Activated CD4-positive, alpha-beta T cell treated with anti-CD3 and anti-CD28 coated beads, Interleukin-2, amount 50 U/mL, for 4 hours (primary cell): Measurements from ENCODE around the gene MPPED1.

ENCODE experiments used
- DNase-seq, 2 experiments: peaks; one replicate each; pipeline ENCODE4 v3.0.0-alpha.2; 2020

The MPPED1 gene

DNA sequence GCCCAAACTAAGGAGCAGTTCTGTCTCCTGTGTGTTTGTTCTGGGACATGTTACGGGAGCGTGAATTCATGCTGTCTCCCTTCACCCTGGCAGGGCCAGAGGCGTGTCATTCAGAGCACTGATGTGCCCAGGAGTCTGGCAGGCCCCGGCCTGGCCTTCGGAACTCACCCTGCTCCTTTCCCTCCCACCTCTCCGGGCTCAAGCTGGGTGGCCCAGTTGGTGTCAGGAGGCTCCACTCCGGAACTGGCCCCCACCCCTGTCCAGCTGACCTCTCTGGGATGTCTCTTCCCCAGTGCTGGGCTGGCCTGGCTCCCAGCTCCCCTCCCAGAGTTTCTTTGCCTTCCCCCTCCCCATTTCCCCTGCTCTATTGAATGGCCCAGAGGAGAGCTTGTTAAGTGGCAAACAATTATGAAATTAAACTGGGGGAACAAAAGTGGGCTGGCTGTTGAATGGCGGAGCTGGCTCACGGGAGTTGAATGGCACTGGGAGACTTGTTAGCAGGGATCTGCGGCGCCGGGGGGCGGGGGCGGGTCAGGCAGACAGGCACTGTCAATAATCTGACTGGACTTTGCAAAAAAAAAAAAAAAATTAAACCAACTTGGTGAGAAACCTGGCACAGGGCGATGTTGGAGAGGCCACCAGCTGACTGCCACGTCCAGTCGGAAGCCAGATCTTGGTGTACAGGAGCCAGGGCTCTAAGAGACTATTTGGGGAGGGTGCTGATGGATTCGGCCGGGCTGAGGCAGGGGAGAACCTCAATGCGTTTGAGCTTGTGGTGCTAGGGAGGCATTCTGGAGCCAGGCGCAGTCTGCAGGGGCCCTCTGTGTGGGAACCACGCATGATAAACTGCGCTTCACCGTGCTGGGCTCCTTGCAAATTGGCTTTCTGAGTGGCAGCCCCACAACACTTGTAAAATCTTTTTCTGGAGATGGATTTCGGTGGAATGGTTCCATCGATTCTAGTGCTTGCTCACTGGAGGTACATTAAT, 1.3 kb downstream of the MPPED1 start:
- DNase-seq: no peak

DNA sequence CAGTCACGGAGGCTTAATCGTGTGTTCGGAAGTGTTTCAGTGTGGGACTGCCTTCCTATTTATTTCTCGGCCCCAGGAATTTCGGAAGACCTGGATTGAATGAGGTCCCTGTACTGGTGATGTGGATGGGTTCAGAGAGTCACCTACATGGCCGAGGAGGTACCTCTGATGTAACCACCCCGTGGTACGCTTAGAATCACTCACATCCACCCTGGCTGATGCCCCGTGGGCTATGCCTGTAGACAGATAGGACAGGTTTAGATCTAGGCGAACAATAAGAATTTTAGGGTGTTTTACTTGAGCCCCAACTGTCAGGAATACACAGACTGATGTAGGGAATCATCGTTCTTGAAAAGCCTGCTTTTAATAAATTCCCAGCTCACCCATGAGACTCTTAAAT, 2.0 kb downstream of the MPPED1 start:
- no peak for DNase-seq

DNA sequence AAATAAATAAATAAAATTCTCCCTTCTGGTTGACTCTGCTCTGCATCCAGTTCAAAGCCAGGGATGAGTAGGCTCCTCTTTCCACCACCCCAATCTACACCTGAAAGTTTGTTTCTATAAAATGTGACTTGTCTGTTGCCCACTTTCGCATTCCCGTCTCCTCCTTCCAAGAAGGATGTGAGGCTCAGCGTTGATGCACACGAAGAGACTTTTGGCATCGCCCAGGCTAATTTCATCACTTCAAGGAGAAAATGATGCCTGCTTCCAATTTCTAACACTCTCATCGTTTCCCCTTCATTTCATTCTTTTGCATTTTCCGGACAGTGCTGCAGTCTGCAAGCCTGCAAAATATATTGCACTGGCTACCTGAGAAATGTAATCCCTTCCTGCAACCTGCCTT, 3.9 kb downstream of the MPPED1 start:
- no peak for DNase-seq

DNA sequence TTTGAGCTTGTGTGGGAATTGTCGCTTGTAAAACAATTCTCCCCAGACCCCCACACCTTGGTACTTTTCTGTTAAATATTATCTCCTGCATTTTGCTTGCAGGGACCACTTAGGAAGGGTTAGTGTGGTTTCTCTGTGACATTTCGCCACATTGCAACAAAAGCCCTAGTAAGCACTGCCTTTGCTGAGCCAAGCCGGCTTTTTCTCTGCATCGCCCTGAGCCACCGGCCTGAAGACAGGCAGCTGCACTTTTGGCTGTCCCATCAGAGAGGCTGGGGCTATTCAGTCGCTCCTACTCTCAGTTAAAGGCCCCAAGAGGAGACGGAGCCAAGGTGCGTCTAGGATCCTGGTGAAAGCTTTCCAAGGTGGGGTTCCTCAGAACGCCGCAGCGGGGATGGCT, 5.7 kb downstream of the MPPED1 start:
- DNase-seq: no peak

DNA sequence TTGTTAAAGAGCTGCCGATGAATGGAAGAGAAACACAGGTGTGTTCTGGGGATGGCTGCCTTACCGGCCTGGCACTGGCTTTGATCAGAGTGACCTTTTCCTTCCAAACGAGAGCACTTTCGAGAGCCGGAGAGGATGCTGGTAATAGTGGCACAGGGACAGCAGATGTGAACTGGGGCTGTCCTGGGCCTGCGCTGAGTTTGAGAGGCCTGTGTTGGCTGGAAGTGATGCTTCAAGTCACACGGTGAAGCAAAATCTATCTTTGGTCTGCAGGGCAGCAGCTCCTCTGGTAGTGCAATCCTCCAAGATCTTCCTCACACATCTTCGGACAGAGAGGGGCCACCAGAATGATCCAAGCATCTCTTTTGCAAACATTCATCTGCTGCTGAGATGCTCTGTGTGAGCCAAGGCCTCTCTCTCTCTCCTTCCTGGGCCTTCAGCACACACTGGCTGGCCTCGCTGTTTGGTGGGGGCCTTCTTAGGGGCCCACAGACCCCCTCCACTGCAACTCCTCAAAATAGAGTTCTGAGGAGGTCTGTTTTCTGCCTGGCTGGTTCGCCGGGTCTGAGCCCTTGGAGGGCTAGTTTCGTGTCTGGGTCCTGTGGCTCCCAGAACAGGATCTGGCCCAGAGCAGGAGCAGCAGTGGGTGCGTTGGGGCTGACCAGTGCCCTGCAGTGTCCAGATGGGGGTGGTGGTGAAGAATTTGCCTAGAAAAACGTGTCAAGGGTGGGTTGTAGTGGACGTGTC, 6.4 kb downstream of the MPPED1 start:
- no peak for DNase-seq

DNA sequence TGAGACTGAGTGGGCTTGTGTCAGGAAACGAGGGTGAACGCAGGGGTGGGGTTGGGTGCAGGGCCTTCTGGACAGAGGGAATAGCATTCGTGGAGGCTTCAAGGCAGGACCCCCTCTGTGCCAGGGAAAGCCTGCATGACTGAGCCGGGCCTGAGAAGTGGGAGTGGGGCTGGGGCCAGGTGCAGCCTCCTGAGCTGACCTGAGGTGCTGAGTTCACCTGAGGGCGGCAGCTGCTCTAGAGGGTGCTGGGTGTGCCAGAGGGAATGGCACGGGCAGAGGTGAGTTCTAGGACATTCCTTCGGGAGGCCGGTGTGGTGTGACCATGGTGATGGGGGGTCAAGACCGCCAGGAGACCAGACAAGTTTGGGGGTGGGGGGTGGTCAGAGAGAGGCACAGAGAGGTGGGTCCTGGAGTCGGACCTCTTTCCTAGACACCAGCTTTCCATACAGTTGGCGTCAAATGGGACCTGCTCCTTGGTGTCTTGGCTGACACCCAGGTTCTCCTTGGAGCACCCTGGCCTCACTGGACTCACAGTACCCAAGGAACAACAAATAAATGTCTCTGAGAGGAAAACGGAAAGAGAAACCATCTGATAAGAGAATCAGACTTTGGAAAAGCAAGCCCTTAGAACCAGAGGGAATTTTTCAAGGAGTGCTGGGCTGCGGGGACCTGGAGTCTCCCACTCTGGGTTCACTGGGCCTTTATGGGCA, 7.7 kb downstream of the MPPED1 start:
- no peak for DNase-seq

DNA sequence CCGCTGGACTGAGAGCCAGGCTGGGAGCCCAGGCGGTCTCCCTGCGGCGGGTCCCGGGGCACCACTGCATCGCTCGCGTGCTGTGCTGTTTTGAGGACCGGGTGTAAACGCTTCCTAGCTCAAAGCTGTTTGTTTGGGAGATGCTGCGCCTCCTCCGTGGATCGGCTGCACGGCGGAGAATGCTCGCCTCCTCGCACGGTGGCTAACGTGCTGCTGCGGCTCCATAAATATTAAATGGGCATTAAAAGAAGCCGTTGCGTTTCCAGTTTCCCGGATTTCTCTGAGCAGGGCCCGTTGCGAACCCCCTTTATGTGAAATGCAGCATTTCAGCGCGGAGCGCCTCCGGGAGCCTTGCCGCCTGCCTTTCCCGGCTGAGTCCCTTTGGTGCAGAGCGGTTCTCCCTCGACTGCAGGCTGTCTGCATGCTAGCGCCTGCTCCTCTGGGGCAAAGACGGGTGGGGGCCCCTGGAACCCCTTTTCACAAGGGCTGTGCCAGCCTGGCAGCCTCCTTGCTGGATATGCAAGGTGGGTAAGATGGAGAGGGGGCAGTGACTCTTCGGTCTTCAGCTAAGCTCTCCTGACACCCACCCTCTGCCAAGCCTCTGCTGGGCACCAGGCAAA, 9.3 kb downstream of the MPPED1 start:
- DNase-seq: no peak

DNA sequence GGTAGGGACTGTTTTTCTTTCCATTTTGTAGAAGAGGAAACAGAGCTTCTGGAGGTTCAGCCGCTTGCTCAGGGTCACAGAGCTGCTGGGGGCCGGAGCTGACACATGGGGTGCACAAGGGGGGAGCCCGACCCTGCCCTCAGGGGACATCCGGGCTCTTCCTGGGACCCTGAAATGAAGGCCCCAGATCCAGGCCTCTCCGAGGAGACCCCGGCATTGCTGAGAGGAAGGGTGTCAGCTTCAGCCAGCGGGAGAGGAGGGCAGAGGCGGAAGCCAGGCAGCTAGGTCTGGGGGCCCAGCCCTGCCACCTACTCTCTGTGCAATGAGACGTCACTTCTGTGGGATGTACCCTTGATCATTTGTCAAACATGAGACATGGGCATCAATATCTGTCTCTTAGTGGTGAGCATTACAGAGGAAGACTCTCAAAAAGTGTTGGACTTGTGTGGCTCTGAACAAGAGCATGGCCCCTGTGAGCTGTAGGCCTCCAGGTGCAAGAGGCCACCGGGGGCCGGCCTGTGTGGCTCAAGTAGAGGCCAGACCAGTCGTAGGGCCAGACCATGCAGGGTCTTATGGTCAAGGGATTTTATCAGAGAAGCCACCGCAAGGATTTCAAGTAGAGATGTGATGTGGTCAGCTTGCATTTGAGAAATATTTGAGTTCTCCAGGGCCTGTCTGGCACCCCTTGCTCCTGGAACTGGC, 10.3 kb downstream of the MPPED1 start:
- DNase-seq: no peak

DNA sequence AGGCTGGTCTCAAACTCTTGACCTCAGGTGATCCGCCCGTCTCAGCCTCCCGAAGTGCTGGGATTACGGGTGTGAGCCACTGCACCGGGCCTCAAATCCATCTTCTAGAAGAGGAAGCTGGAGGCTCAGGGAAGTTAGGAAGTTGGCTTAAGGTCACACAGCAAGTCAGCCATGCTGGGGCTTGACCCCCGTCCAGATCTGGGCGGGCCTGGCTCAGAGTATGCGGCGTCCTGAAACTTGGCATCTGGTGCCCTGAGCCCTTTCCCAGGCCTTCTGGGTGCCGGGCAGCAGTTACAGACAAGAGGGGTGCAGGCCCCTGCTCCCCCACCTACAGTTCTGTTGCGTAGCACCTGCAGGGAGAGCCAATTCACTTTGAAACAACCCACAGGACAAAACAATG, 11.2 kb downstream of the MPPED1 start:
- no peak for DNase-seq

DNA sequence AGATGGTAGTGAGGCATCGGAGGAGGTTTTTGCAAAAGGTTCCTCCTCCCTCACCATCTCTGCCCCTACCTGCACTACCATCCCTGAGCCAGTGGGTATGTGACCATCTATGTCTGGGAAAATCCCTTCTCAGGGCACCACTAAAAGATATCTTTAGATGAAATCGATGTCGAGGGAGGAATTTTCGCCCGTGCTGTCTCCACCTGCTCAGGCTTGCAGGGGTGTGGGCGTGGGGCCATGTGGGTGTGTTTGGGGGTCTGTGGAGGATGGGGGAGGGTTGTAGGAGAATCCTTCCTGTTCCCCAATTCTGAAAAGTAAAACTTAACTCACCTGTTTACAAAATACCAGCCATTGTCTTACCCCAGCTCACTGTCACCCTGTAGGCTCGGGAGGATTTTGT, 12.4 kb downstream of the MPPED1 start:
- no peak for DNase-seq

DNA sequence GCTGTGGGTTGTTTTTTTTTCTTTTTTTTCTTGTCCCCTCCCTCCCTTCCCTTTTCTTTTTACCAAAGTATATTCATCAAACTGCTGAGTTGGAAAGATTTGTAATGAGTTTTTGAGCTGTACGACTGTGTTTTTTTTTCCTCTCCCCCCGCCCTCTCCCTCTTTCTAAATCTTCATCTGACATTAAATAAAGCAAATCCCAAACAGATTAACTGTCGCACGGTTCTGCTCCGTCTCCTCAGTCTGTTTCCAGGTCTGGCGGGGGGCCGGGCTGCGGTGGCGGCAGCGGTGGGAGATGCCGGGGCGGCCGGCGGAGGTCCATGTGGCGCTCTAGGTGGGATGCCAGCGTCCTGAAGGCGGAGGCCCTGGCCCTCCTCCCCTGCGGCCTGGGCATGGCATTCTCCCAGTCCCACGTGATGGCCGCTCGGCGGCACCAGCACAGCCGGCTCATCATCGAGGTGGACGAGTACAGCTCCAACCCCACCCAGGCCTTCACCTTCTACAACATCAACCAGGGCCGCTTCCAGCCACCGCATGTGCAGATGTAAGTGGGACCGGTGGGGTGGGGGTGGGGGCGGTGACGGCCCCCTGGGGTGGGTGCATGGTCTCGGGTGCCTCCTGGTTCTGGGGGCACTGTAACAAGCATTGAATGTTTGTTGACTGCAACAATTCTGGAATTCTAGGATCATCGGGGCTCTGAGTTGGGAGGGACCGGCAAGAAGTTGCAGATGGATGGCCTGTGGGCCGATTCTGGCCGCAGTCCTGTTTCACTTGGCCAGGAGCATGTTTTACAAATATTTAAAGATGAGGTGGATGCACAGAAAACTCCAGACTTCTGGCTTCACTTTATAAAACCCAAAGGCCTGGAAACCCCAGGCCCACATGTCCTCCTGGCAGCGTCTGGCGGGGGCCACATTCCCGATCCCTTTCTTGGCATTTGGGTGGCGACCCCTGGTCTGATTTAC, 13.1 kb downstream of the MPPED1 start:
- no peak for DNase-seq

DNA sequence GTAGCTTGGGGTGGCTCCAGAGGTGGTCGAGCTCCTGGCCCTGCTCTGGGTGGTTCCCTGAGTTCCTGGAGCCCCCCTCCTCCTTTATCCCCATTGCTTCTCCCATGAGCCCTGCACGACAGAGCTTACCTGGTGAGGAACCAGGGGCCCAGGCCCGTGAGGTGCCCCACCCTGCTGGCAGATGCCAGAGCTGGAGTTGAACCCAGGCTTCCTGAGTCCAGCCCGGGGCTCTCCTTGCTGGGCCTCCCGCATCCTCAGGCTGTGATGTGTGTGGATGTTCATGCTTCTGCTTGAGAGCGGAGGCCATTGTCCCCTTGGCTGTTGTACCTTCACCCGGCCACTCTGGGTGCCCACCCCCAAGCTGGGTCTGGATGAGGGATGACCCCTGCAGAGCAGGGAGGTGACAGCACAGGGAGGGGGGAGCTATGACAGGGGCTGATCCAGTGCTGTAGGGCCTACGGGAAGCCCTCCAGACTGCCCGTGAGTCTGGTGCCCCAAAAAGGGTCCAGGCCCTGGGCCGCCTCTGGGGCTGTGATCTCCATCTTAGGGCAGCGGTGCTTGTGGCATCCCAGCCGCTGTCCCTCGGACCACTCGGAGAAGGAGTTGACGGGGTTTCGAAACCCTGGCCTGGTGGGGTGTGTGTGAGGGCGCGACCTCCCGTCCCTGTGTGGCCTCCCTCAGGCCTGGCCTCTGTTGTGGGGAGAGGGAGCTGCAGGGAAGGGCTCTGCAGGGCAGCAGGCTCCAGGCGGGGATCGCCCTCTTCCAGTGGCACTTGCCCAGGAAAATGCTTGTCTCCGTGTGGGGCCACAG, 14.4 kb downstream of the MPPED1 start:
- DNase-seq: no peak

DNA sequence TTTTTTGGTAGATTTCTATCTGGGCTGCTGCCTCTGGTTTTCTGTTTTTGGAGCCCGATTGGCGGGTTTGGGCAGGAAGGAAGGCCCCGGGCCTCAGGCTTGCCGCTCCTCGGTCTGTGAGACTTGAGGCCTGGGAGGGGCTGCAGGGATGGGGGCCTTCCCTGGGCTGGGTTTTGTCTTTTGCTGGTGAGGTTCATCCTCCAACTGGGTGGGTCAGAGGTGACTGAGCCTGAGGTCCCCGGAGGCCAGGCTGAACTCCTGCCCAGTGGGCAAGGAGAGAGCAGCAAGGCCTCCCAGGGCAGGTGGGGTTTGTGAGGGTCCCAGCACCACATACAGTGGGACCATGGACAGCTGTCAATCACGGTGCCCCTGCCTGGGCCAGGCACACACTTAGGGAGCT, 15.0 kb downstream of the MPPED1 start:
- DNase-seq: no peak

DNA sequence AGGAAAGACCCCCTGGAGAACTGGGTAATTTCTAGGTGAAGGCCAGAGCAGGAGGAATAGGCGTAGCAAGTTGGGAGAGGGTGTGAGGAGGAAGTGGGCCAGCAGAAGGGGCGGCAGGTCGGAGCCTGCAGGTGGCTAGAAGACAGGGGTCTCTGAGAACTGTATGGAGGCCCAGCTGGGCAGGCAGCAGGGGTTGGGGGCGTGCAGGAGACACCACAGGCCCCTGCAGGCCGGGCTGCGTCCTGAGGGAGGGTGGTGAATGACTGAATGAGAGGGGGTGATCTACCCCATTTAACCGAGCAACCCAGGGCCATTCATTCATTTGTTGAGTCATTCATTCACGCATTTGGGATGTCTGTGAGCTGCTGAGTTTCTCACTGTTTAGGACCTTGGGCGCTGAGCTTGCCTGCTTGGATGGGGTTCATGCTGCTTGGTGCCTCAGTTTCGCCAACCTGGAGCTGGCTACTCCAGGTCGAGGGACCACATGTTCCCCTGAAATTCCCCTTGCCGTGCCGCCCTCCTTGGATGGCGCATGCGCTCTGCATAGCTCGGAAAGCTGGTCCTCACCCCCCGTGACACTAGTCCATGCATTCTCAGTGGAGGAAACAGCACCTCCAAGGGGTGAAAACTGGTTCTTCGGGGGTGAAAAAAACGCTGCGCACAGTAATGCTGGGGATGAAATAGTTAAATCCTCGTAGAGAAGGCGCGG, 15.6 kb downstream of the MPPED1 start:
- no peak for DNase-seq

DNA sequence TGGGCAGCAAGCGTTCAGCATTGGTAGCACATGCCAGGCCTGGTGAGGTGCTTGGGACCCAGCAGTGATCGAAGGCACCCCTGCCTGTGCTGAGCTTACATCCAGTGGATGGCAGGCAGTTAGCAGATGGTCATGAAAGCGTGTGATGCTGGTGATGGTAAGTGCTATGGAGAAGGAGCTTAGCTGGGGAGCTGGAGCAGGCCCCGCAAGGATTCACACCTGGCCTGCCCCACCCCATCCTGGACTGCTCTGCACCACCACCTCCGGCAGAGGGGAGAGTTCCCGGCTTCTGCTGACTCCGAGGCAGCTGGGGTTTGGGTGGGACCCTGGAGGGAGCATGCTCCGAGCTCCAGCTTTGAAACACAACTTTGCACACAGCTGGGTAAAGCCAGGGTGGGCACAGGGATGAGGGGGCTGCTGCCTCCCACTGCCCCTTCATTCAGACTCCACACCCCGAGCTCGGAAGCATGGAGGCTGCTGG, 16.2 kb downstream of the MPPED1 start:
- no peak for DNase-seq

DNA sequence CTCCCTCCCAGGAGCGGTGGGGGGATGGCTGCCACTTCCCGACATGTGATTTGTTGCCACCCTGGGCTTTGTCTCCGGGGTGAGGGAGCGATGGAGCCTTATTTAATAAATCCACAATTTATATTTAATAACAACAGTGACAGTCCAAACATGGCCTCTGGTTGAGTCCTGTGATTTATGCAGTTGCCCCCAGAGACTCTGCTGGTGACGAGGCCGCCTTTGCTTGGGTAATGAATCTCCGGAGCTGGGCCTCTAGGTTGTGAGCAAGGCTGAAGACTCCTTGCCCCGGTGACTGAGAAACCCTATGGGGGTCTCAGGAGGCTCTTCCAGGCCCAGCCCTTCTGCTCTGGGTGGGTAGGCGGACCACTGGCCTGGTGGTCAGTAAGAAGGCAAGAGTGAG, 16.7 kb downstream of the MPPED1 start:
- DNase-seq: no peak

DNA sequence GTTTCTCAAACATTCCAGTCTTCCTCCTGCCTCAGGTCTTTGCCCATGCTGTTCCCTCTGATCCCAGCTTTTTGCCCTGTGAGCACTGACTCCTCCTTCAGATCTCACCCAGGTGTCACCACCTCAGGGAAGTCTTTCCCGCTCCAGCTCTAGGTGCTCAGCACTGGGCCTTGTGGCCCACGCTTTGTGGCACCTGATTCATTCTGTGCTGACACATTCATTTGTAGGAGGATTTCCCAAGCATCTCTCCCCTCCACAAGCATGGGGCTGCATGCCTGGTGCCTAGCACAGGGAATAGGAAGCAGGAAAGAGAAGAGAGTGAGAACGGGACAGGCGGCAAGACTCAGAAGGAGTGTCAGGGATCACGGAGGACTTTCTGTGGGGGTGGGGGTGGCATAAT, 17.6 kb downstream of the MPPED1 start:
- no peak for DNase-seq

DNA sequence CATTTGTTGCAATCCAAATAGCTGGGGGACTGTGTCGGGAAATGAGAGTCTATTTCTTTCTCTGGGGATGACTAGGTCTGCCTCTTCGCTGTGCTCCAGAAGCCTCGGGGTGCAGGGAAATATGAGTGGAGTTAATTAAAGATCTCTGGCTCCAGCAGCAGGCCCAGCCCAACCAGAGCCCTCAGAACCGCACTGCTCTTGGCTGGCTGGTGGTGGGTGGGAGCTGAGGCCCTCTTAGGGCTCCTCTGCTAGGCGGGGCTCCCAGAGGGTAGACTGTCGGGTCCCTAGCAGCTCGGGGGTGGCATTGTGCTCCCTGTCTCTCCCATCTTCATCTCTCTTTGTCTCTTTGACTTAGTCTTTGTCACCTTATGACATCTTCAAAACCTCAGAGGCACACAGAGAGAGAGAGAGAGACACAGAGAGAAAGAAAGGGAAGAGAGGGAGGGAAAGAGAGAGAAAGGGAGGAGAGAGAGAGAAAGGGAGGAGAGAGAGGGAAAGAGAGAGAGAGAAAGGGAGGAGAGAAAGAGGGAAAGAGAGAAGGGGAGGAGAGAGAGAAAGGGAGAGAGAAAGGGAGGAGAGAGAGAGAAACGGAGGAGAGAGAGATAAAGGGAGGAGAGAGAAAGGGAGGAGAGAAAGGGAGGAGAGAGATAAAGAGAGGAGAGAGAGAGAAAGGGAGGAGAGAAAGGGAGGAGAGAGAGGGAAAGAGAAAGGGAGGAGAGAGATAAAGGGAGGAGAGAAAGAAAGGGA, 20.2 kb downstream of the MPPED1 start:
- DNase-seq: no peak
